ENCODE data around the gene ZBTB7B.

DNA sequence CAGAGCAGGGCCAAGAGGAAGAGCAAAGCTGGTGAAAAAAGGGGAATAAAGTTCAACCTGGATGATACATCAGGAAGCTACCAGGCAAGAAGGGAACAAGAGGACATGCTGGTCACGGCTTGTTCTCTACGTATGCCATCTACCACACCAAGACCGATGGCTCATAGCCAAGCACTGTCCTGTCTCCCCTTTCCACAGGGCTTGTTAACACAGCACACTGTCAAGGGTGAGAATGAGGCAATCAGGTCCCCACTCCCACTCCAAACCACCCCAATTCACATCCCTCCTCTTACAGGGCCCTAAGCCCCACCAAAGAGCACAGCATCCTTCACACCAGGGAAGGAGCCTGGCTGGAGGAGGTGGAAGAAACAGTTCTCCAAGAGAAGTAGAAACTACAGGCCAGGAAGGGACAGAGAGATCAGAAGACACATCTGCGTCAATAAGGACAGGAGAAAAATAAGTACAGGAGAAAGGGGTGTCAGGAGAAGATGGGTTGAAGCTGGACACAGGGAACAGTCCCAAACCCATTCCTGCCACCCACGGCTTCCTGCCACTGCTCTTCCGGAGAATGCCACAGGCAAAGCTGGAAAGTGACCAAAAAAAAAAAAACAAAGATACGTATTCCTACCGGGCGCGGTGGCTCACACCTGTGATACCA is 31.1 kb upstream of the ZBTB7B start:
- TF ChIP-seq, protein P1, sequence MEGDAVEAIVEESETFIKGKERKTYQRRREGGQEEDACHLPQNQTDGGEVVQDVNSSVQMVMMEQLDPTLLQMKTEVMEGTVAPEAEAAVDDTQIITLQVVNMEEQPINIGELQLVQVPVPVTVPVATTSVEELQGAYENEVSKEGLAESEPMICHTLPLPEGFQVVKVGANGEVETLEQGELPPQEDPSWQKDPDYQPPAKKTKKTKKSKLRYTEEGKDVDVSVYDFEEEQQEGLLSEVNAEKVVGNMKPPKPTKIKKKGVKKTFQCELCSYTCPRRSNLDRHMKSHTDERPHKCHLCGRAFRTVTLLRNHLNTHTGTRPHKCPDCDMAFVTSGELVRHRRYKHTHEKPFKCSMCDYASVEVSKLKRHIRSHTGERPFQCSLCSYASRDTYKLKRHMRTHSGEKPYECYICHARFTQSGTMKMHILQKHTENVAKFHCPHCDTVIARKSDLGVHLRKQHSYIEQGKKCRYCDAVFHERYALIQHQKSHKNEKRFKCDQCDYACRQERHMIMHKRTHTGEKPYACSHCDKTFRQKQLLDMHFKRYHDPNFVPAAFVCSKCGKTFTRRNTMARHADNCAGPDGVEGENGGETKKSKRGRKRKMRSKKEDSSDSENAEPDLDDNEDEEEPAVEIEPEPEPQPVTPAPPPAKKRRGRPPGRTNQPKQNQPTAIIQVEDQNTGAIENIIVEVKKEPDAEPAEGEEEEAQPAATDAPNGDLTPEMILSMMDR (IDR thresholded peaks at IDR 0.05): no peak
- no peak for TF ChIP-seq POLR2A (IDR thresholded peaks at IDR 0.05)
